Ovary (tissue), 9 donors: ENCODE results near the gene COL8A2. TPM values are rescaled to one million over a fixed set of nuclear protein-coding genes. Genes with fewer than 3 reads are reported as not detected.

Experiments used
- DNase-seq, 5 donors: peaks; one replicate each; pipeline ENCODE4 v3.0.0-alpha.2; 2019 to 2020
- H3K27ac ChIP-seq, 2 donors: fragments of 200-600 bp; one replicate each; pipeline versions ENCODE4 v1.5.1 to v1.8.0; 2019 to 2022
- H3K27me3 ChIP-seq: fragments of 200-600 bp; one replicate; pipeline ENCODE4 v1.8.0; 2022
- H3K36me3 ChIP-seq: fragments of 200-600 bp; sonication (generic); one replicate; pipeline ENCODE4 v1.5.1; 2019
- H3K4me1 ChIP-seq: one replicate; pipeline ENCODE4 v1.8.1; 2013; ENCODE audit warnings: mild to moderate bottlenecking, moderate library complexity; ENCODE audit not compliant: insufficient read depth
- H3K4me3 ChIP-seq: fragments of 200-600 bp; sonication (generic); one replicate; pipeline ENCODE4 v1.5.1; 2017
- H3K9me3 ChIP-seq, 2 donors: fragments of 200-600 bp in 1 of 2; sonication (generic) in 1 of 2; one replicate each; pipeline versions ENCODE4 v1.5.1 to v1.8.1; 2013 to 2019; ENCODE audit warnings: mild to moderate bottlenecking in 1 of 2, moderate library complexity in 1 of 2
- EP300 ChIP-seq: sonication (generic); formaldehyde crosslinking; IDR thresholded peaks from one replicate; pipeline ENCODE4 v1.6.1; 2017; ENCODE audit warnings: antibody characterized with exemption
- POLR2A ChIP-seq: fragments of 450-650 bp; IDR thresholded peaks from one replicate; pipeline ENCODE4 v1.6.1; 2017; ENCODE audit warnings: antibody characterized with exemption, mild to moderate bottlenecking, moderate library complexity
- WGBS, 3 donors: extraction: QIAGEN DNeasy Blood & Tissue Kit in 1 of 3; methylation state at CpG; one replicate each; pipeline versions ENCODE4 v1.1.5 to v1.1.7; 2013 to 2017; 5-methylcytosine and 5-hydroxymethylcytosine counted together
- intact Hi-C, 4 donors: fragments of 100-400 bp; cut with DNase I; formaldehyde crosslinking; loops; one replicate each; pipeline versions ENCODE4 v1.11.0 to v1.15.1; 2022 to 2023
- polyA plus RNA-seq, 2 donors: library from polyadenylated mRNA; stranded (reverse); fragments of 200-250 nt in 1 of 2; fragments of 350-450 nt in 1 of 2; fragmentation: Illumina TruSeq in 1 of 2; extraction: RNeasy Lipid Tissue Mini Kit (QIAGEN cat#74804) in 1 of 2; gene quantifications; one replicate each; pipeline ENCODE4 v1.2.3, GENCODE V29; 2013 to 2014
- total RNA-seq, 7 donors: library from RNA; depleted of rRNA in 2 of 7; stranded (reverse); fragments of >200 nt in 2 of 7; fragmentation: NEBNext Ultra II Directional in 3 of 7; extraction: Animal tissue kit (Norgen Biotek cat#: 25700) in 3 of 7; gene quantifications; one replicate each; pipeline versions ENCODE4 v1.1.0 to v1.2.4, GENCODE V29; 2016 to 2023
- TF ChIP-seq, protein P1 (sequence below), 3 donors: fragments of 450-650 bp in 2 of 3; fragments of 200-600 bp in 1 of 3; IDR thresholded peaks; one replicate each; pipeline versions ENCODE4 v1.5.1 to v1.8.0; 2016 to 2022; ENCODE audit warnings: antibody characterized with exemption in 3 of 3, mild to moderate bottlenecking in 1 of 3
- donor health status: DM: no; HTN: no; CAD: no; lungs with moderate emphysema.
- donor health status: DM: no; HTN: no; CAD: no.
- donor health status: Bipolar disorder and iron deficiency.
- donor health status: DM: yes; HTN: yes; CAD: no.
- donor health status: DM: no; HTN: no; CAD: no.
- donor health status: DM: yes; HTN: yes; CAD: no.

COL8A2 gene
- total and polyA plus RNA-seq, 9 donors = 2.3 to 6.2 (median 4.1) TPM

DNA sequence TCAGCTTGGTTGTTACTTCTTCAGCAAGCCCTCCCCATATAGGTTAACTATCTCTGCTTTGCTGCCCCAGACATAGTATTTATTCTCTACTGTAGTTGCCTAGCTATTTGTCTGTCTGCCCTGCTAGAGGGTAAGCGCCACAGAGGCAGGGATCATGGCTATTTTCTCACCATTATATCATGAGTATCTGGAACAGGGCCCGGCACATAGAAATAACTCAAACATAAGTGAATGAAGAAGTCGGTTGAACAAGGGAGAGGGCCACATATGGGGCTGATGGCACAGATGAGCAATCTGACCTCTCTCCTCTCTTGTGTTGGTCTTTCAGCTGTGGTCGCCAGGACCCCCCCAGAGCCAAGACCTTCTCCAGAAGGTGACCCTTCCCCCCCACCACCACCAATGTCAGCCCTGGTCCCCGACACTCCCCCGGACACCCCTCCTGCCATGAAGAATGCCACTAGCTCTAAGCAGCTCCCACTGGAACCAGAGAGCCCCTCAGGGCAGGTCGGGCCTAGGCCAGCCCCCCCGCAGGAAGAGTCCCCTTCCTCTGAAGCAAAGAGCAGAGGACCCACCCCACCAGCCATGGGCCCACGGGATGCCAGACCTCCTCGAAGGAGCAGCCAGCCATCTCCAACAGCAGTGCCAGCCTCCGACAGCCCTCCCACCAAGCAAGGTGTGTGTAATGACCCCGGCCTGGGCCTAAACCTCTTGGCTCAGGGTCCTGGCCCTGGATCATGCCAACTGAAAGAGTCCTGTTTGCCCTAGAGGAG, 45.8 kb upstream of the COL8A2 start:
- H3K4me3 ChIP-seq = no peak overlapping the region
- TF ChIP-seq POLR2A (no peak), EP300 (no peak)
- TF ChIP-seq, protein P1, sequence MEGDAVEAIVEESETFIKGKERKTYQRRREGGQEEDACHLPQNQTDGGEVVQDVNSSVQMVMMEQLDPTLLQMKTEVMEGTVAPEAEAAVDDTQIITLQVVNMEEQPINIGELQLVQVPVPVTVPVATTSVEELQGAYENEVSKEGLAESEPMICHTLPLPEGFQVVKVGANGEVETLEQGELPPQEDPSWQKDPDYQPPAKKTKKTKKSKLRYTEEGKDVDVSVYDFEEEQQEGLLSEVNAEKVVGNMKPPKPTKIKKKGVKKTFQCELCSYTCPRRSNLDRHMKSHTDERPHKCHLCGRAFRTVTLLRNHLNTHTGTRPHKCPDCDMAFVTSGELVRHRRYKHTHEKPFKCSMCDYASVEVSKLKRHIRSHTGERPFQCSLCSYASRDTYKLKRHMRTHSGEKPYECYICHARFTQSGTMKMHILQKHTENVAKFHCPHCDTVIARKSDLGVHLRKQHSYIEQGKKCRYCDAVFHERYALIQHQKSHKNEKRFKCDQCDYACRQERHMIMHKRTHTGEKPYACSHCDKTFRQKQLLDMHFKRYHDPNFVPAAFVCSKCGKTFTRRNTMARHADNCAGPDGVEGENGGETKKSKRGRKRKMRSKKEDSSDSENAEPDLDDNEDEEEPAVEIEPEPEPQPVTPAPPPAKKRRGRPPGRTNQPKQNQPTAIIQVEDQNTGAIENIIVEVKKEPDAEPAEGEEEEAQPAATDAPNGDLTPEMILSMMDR (IDR thresholded peaks at IDR 0.05) = no peak
- no peaks in the 10 kb centered on the region for H3K27me3 ChIP-seq
- no peaks in the 10 kb centered on the region for H3K9me3 ChIP-seq
- H3K4me1 ChIP-seq = peaks cover 7% of the 10 kb centered on the region
- no peaks in the 10 kb centered on the region for H3K36me3 ChIP-seq
- no peak overlapping the region for H3K27ac ChIP-seq
- intact Hi-C loops = no loop called here
- 79 to 84% (median 82%) methylated on average over 12 of the region's 12 CpGs for WGBS, 3 donors
- DNase-seq = no peak

DNA sequence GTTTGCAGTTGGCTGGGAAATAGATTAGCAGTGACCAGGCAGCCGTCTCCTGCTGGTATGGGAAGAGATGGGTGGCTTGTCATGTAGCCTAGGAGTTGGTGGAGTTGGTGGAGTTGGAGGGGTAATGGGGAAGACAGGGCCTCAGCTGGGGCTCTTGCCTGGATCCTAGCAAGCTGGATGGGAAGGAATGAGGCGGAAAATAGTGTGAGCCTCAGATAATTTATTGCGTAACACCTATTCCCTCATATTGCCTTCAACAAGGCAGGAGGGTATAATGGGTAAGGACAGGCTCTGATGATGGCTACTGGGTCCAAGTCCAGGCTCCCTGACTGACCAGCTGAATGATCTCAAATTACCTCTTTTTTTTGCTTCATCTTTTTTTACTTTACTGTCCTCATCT, 43.5 kb upstream of the COL8A2 start:
- Histone ChIP-seq H3K27me3 (no peaks in the 10 kb centered on the region), H3K4me1 (peaks cover 7% of the 10 kb centered on the region), H3K9me3 (no peaks in the 10 kb centered on the region), H3K27ac (no peak overlapping the region), H3K36me3 (no peaks in the 10 kb centered on the region), H3K4me3 (no peak overlapping the region)
- intact Hi-C loops = no loop called here
- TF ChIP-seq, protein P1 (IDR thresholded peaks at IDR 0.05) = no peak
- no peak for TF ChIP-seq POLR2A
- TF ChIP-seq EP300 = no peak
- no peak for DNase-seq
- WGBS, 3 donors = 87 to 93% (median 88%) methylated on average over 3 of the region's 3 CpGs

DNA sequence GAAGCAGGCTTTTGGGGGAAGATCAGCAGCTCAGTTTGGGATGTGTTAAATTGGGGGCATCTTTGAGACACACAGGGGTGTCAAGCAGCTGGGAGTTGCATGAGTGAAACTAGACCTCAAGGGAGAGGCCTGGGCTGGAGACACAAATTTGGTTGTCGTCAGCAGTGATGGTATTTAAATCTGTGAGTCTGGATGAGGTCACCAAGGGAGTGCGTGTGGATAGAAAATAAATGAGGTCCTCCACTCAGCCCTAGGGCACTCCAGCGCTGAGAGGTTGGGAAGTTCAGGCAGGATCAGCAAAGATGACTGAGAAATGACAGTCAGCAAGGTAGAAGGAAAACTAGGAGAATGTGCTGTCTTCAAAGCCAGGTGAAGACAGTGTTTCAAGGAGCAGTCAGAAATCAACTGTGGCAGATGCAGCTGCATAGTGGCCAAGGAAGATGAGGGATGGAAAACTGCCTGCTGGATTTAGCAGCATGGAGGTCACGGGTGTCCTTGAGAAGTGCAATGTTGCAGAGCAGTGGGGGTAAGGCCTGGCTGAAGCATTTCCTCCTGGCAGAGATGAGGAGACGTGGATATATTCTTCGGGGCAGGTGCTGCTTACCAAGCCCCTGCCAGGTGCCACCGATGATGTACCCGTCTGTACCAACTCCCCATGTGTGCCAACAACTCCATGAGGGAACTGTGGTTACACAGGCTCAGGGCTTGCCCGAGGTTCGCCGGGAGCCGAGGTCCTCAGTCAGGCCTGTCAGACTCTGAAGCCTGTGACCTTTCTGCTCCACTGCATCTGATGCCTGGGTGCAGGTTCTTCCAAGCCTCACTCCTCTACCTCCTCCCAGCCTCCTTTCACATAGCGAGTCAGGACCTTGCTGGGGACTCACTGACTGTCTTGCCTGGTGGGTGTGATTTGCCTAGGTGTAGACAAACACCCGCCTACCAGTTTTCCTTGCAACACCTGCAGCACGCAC, 42.2 kb upstream of the COL8A2 start:
- WGBS, 3 donors = 69 to 78% (median 73%) methylated on average over 15 of the region's 15 CpGs
- intact Hi-C loops = no loop called here
- no peak for TF ChIP-seq POLR2A
- TF ChIP-seq, protein P1 (IDR thresholded peaks at IDR 0.05) = no peak
- TF ChIP-seq EP300 = no peak
- no peaks in the 10 kb centered on the region for H3K9me3 ChIP-seq
- H3K4me3 ChIP-seq = no peak overlapping the region
- peaks cover 12% of the 10 kb centered on the region for H3K4me1 ChIP-seq
- no peak for DNase-seq
- H3K27ac ChIP-seq = no peak overlapping the region
- H3K36me3 ChIP-seq = no peaks in the 10 kb centered on the region
- H3K27me3 ChIP-seq = no peaks in the 10 kb centered on the region

DNA sequence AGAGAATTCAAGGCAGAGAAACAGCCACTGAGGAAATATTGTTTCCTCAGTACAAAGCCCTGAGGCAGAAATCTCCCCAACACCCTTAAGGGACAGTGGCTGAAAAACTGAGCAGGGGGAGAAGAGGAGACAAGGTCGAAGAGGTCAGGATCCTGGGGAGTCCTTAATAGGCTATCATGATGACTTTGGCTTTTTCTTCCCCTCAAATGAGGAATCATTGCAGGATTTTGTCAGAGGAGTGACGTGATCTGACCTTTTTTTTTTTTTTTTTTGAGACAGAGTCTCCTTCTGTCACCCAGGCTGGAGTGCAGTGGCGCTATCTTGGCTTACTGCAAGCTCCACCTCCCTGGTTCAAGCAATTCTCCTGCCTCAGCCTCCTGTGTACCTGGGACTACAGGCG, 41.1 kb upstream of the COL8A2 start:
- H3K36me3 ChIP-seq = no peaks in the 10 kb centered on the region
- intact Hi-C loops = no loop called here
- H3K4me1 ChIP-seq = peaks cover 18% of the 10 kb centered on the region
- no peak overlapping the region for H3K27ac ChIP-seq
- TF ChIP-seq EP300 (no peak), POLR2A (no peak)
- TF ChIP-seq, protein P1 (IDR thresholded peaks at IDR 0.05) = no peak
- no peaks in the 10 kb centered on the region for H3K9me3 ChIP-seq
- DNase-seq = no peak
- H3K4me3 ChIP-seq = no peak overlapping the region
- WGBS, 3 donors = 87 to 90% (median 87%) methylated on average over 4 of the region's 4 CpGs
- H3K27me3 ChIP-seq = no peaks in the 10 kb centered on the region
